OCI-LY7 (cell line): Measurements from ENCODE around the gene EIF2D. TPM values are rescaled to one million over a fixed set of nuclear protein-coding genes. Genes with fewer than 3 reads are reported as not detected.

Source experiments
- BruUV-seq: library from RNA; stranded (reverse); fragments of 400-500 nt; replicated peaks from 2 replicates; lab custom pipeline; 2021; lab: Mats Ljungman, UMichigan
- CTCF ChIA-PET: fragments of 300-600 bp; sonication (Branson Sonifier 250); formaldehyde crosslinking; loops from one replicate; lab custom pipeline; 2022; ENCODE audit warnings: antibody characterized with exemption; ENCODE audit not compliant: unreplicated experiment; lab: Charles Lee
- POLR2A ChIA-PET: fragments of 300-600 bp; sonication (Branson Sonifier 250); formaldehyde crosslinking; loops from one replicate; lab custom pipeline; 2022; ENCODE audit warnings: antibody characterized with exemption; lab: Charles Lee
- DNase-seq: peaks from one replicate; pipeline ENCODE4 v3.0.0-alpha.2; 2015; ENCODE audit warnings: low spot score
- H2AFZ ChIP-seq: fragments of 200-600 bp; sonication (generic), shearing (Covaris generic); 2 replicates; pipeline ENCODE4 v1.6.1; 2014; ENCODE audit warnings: mild to moderate bottlenecking, antibody characterized with exemption, low read length, moderate library complexity
- H3K27ac ChIP-seq: fragments of 200-600 bp; sonication (generic); 2 replicates; pipeline ENCODE4 v1.5.1; 2014; ENCODE audit warnings: mixed run types, low read depth, mild to moderate bottlenecking, moderate library complexity, low read length, inconsistent platforms; ENCODE audit not compliant: poor library complexity, severe bottlenecking
- H3K36me3 ChIP-seq: fragments of 200-600 bp; sonication (generic); 2 replicates; pipeline ENCODE4 v1.6.1; 2014; ENCODE audit warnings: mild to moderate bottlenecking, antibody characterized with exemption, low read length, moderate library complexity, mixed read lengths; ENCODE audit not compliant: insufficient read depth
- H3K4me1 ChIP-seq: fragments of 200-600 bp; sonication (generic); 2 replicates; pipeline ENCODE4 v1.5.1; 2014; ENCODE audit warnings: mild to moderate bottlenecking, low read length; ENCODE audit not compliant: insufficient read depth, poor library complexity, severe bottlenecking
- H3K4me2 ChIP-seq: fragments of 200-600 bp; sonication (generic); 2 replicates; pipeline ENCODE4 v1.6.1; 2014; ENCODE audit warnings: mild to moderate bottlenecking, low read length
- H3K4me3 ChIP-seq: fragments of 200-600 bp; sonication (generic); 2 replicates; pipeline ENCODE4 v1.5.1; 2014; ENCODE audit warnings: mild to moderate bottlenecking, low read depth, low read length; ENCODE audit not compliant: poor library complexity, severe bottlenecking
- H3K79me2 ChIP-seq: fragments of 200-600 bp; sonication (generic); 2 replicates; pipeline ENCODE4 v1.6.1; 2016; ENCODE audit warnings: low read depth, mild to moderate bottlenecking, low read length, moderate library complexity, mixed read lengths; ENCODE audit not compliant: insufficient read depth
- H3K9me2 ChIP-seq: fragments of 200-600 bp; sonication (generic); 2 replicates; pipeline ENCODE4 v1.6.1; 2016; ENCODE audit warnings: mild to moderate bottlenecking, low read length, mixed read lengths; ENCODE audit not compliant: insufficient read depth
- H3K9me3 ChIP-seq: fragments of 200-600 bp; sonication (generic); 2 replicates; pipeline ENCODE4 v1.6.1; 2014; ENCODE audit warnings: mild to moderate bottlenecking, mixed run types, low read length, mixed read lengths
- H4K20me1 ChIP-seq: fragments of 200-600 bp; sonication (generic); 2 replicates; pipeline ENCODE4 v1.6.1; 2014; ENCODE audit warnings: mild to moderate bottlenecking, antibody characterized with exemption, low read length, moderate library complexity, mixed read lengths; ENCODE audit not compliant: insufficient read depth
- CTCF ChIP-seq: fragments of 200-600 bp; sonication (generic); conservative IDR thresholded peaks from 2 replicates; pipeline ENCODE4 v1.5.1; 2014; ENCODE audit warnings: mild to moderate bottlenecking, antibody characterized with exemption, low read length, moderate library complexity, mixed read lengths
- EZH2phosphoT487 ChIP-seq: fragments of 200-600 bp; sonication (generic); IDR thresholded peaks from 2 replicates; pipeline ENCODE4 v1.6.1; 2018; ENCODE audit warnings: low read depth, borderline replicate concordance, mild to moderate bottlenecking, mixed run types, antibody characterized with exemption, low read length, moderate library complexity, mixed read lengths
- intact Hi-C: fragments of 100-400 bp; cut with micrococcal nuclease; formaldehyde crosslinking; loops from one replicate; pipeline ENCODE4 v1.10.0; 2022; ENCODE audit not compliant: unreplicated experiment
- total RNA-seq, 2 experiments: library from RNA; depleted of rRNA in 1 of 2; stranded (reverse); fragments of >200 nt in 1 of 2; shearing (Covaris generic) in 1 of 2; gene quantifications; 2 replicates each; pipeline ENCODE4 v1.2.3, GENCODE V29; 2014 to 2022

Gene EIF2D
- total RNA-seq, 2 experiments from 2014 or later: 68.6 to 85.4 TPM

GRCh38 chr1:206635080-206635977, 23.1 kb upstream of the EIF2D start, which contains the start of gene DYRK3:
Gene DYRK3 (plus strand): TSS chr1:206635536. CDS start chr1:206635704, 168 bp downstream.
- peaks cover 38% of the 10 kb centered on the region for H3K4me1 ChIP-seq
- peaks cover 4% of the 10 kb centered on the region; the same call in 1 of the 2 replicates for H3K36me3 ChIP-seq
- H3K4me3 ChIP-seq: peak within 1 kb of the TSS; percentile 83
- DNase-seq: peak; percentile 94
- peaks cover 14% of the 10 kb centered on the region; the same call in 1 of the 2 replicates for H3K79me2 ChIP-seq
- peak within 1 kb of the TSS; percentile 93 for H3K4me2 ChIP-seq
- peak within 1 kb of the TSS; percentile 26 for H3K27ac ChIP-seq
- TF ChIP-seq CTCF (no peak; the same call in 1 of the 2 replicates), EZH2phosphoT487 (no peak)
- peak within 1 kb of the TSS; percentile 78 for H2AFZ ChIP-seq
- H3K9me3 ChIP-seq: no peaks in the 10 kb centered on the region
- intact Hi-C loops: loop anchor here (2.0 kb wide), 1 partner anchor 91 kb away; no protein-coding TSS in a partner anchor
- no peaks in the 10 kb centered on the region; the same call in 1 of the 2 replicates for H4K20me1 ChIP-seq
- H3K9me2 ChIP-seq: no peaks in the 10 kb centered on the region
- BruUV-seq: no TSS peak
- ChIA-PET POLR2A (interaction anchor here (0.6 to 2.7 kb wide), 15 partner anchors 8 to 1741 kb away, joined by 3 to 31 read pairs (median 4); partner anchors contain the start of gene EIF2D), CTCF (interaction anchor here (0.6 to 4.6 kb wide), 11 partner anchors 23 to 277 kb away, joined by 3 to 72 read pairs (median 6); partner anchors contain the start of gene EIF2D)

- CTCF ChIA-PET: interaction anchor here (0.6 to 4.6 kb wide), 10 partner anchors 22 to 277 kb away, joined by 3 to 72 read pairs (median 5); partner anchors contain the start of gene EIF2D
- H3K79me2 ChIP-seq: peaks cover 14% of the 10 kb centered on the region; the same call in 1 of the 2 replicates
- peak; percentile 98 for TF ChIP-seq CTCF
- no peak for TF ChIP-seq EZH2phosphoT487
- peak overlapping the region; percentile 78 for H2AFZ ChIP-seq
- H3K4me2 ChIP-seq: peak overlapping the region; percentile 93
- no peaks in the 10 kb centered on the region for H3K36me3 ChIP-seq
- POLR2A ChIA-PET: interaction anchor here (0.6 to 2.7 kb wide), 13 partner anchors 13 to 1742 kb away, joined by 3 to 31 read pairs (median 5); partner anchors contain the start of gene EIF2D
- peak overlapping the region; percentile 83 for H3K4me3 ChIP-seq
- peak overlapping the region; percentile 26 for H3K27ac ChIP-seq
- no peaks in the 10 kb centered on the region; the same call in 1 of the 2 replicates for H4K20me1 ChIP-seq
- intact Hi-C loops: loop anchor here (1.0 to 2.0 kb wide), 2 partner anchors 30 to 92 kb away; no protein-coding TSS in a partner anchor
- DNase-seq: peak; percentile 87
- H3K4me1 ChIP-seq: peaks cover 38% of the 10 kb centered on the region
- BruUV-seq: TSS peak; percentile 97
- no peaks in the 10 kb centered on the region for H3K9me3 ChIP-seq
- H3K9me2 ChIP-seq: no peaks in the 10 kb centered on the region
These were observed 22.3 kb upstream of the EIF2D start for GRCh38 chr1:206634365-206635079.
